Natural killer cell (primary cell): Measurements from ENCODE around the gene GABBR2. TPM values are rescaled to one million over a fixed set of nuclear protein-coding genes. Genes with fewer than 3 reads are reported as not detected.

Source experiments
- ATAC-seq, 3 donors: fragments of 150-1000 bp in 2 of 3; fragments of 200-7000 bp in 1 of 3; cut with Tn5 transposase; 1 replicate in 1 of 3; 2 replicates in 2 of 3; pipeline ENCODE4 v1.10.0; 2021; ENCODE audit warnings: mild to moderate bottlenecking in 2 of 3, moderate library complexity in 2 of 3
- DNase-seq, 2 donors: peaks; one replicate each; pipeline versions ENCODE4 v3.0.0 to v3.0.0-alpha.2; 2013 to 2021; ENCODE audit warnings: mixed read lengths in 1 of 2
- H3K27ac ChIP-seq: one replicate; pipeline ENCODE4 v1.5.1; 2013; ENCODE audit warnings: mild to moderate bottlenecking, low read length
- H3K27me3 ChIP-seq: one replicate; pipeline ENCODE4 v1.6.1; 2013; ENCODE audit warnings: low read length; ENCODE audit not compliant: control insufficient read depth, insufficient read depth
- H3K36me3 ChIP-seq: one replicate; pipeline ENCODE4 v1.6.1; 2013; ENCODE audit warnings: low read length; ENCODE audit not compliant: control insufficient read depth, insufficient read depth
- H3K4me1 ChIP-seq: one replicate; pipeline ENCODE4 v1.6.1; 2013; ENCODE audit warnings: low read length; ENCODE audit not compliant: control insufficient read depth, insufficient read depth
- H3K4me3 ChIP-seq: one replicate; pipeline ENCODE4 v1.5.1; 2013; ENCODE audit warnings: low read length
- H3K9me3 ChIP-seq: one replicate; pipeline ENCODE4 v1.6.1; 2013; ENCODE audit warnings: low read length; ENCODE audit not compliant: control insufficient read depth, insufficient read depth
- H3K27ac Mint-ChIP-seq, 2 donors: one replicate each; pipeline ENCODE4 v1.8.0; 2022; ENCODE audit warnings: mild to moderate bottlenecking in 2 of 2, mixed read lengths in 2 of 2, moderate library complexity in 1 of 2
- H3K27me3 Mint-ChIP-seq, 2 donors: one replicate each; pipeline ENCODE4 v1.8.0; 2022; ENCODE audit warnings: low read depth in 2 of 2, mixed read lengths in 2 of 2
- H3K36me3 Mint-ChIP-seq: one replicate; pipeline ENCODE4 v1.8.0; 2022; ENCODE audit warnings: mixed read lengths
- H3K4me1 Mint-ChIP-seq, 2 donors: one replicate each; pipeline ENCODE4 v1.8.0; 2022; ENCODE audit warnings: mixed read lengths in 2 of 2
- H3K4me3 Mint-ChIP-seq: one replicate; pipeline ENCODE4 v1.8.0; 2022; ENCODE audit warnings: mild to moderate bottlenecking, moderate library complexity, mixed read lengths
- H3K9me3 Mint-ChIP-seq, 2 donors: one replicate each; pipeline ENCODE4 v1.8.0; 2022; ENCODE audit warnings: mixed read lengths in 2 of 2
- CTCF ChIP-seq: fragments of 200-600 bp; IDR thresholded peaks from one replicate; pipeline ENCODE4 v1.8.0; 2022; ENCODE audit warnings: antibody characterized with exemption
- WGBS: methylation state at CpG from one replicate; pipeline ENCODE4 v1.1.7; 2013; ENCODE audit warnings: missing lambda C conversion rate; ENCODE audit not compliant: insufficient coverage; 5-methylcytosine and 5-hydroxymethylcytosine counted together
- intact Hi-C: fragments of 100-400 bp; cut with micrococcal nuclease; formaldehyde crosslinking; loops from one replicate; pipeline ENCODE4 v1.14.2; 2022
- total RNA-seq, 4 donors: library from RNA; stranded (reverse); fragments of 120-200 nt in 1 of 4; gene quantifications; one replicate each; pipeline versions ENCODE4 v1.2.3 to v1.2.4, GENCODE V29; 2013 to 2022

The GABBR2 gene
- total RNA-seq, 3 donors from 2014 or later (not counting 1 experiment from before 2014, with no cell fraction given), result not detected

GRCh38 chr9:98324801-98325200, 383.9 kb downstream of the GABBR2 start:
- Histone ChIP-seq H3K4me3 (no peak overlapping the region), H3K27ac (no peak overlapping the region), H3K9me3 (no peaks in the 10 kb centered on the region), H3K36me3 (no peaks in the 10 kb centered on the region), H3K27me3 (no peaks in the 10 kb centered on the region), H3K4me1 (no peaks in the 10 kb centered on the region)
- no peak for ATAC-seq
- no peak overlapping the region for H3K4me3 Mint-ChIP-seq
- H3K9me3 Mint-ChIP-seq, result no peaks in the 10 kb centered on the region
- no peak overlapping the region for H3K27ac Mint-ChIP-seq
- intact Hi-C loops, result no loop called here
- WGBS, result 67% methylated on average over 6 of the region's 6 CpGs
- H3K36me3 Mint-ChIP-seq, result no peaks in the 10 kb centered on the region
- no peak for DNase-seq
- TF ChIP-seq CTCF, result no peak
- no peaks in the 10 kb centered on the region for H3K4me1 Mint-ChIP-seq
- peaks cover 0 to 5% of the 10 kb centered on the region in 2 donors for H3K27me3 Mint-ChIP-seq

- H3K4me1 Mint-ChIP-seq, result no peaks in the 10 kb centered on the region
- H3K9me3 ChIP-seq, result no peaks in the 10 kb centered on the region
- H3K36me3 ChIP-seq, result no peaks in the 10 kb centered on the region
- intact Hi-C loops, result no loop called here
- no peak for DNase-seq
- no peaks in the 10 kb centered on the region for H3K4me1 ChIP-seq
- 86% methylated on average over 6 of the region's 6 CpGs for WGBS
- no peaks in the 10 kb centered on the region for H3K36me3 Mint-ChIP-seq
- H3K4me3 Mint-ChIP-seq, result no peak overlapping the region
- H3K27ac ChIP-seq, result no peak overlapping the region
- ATAC-seq, result no peak
- no peaks in the 10 kb centered on the region for H3K27me3 ChIP-seq
- no peak for TF ChIP-seq CTCF
- H3K27me3 Mint-ChIP-seq, result peaks cover 0 to 5% of the 10 kb centered on the region in 2 donors
- no peak overlapping the region for H3K27ac Mint-ChIP-seq
- no peak overlapping the region for H3K4me3 ChIP-seq
- H3K9me3 Mint-ChIP-seq, result no peaks in the 10 kb centered on the region
Observed at GRCh38 chr9:98323831-98324135, 385.0 kb downstream of the GABBR2 start.

- intact Hi-C loops, result no loop called here
- H3K36me3 ChIP-seq, result no peaks in the 10 kb centered on the region
- no peak overlapping the region for H3K27ac Mint-ChIP-seq
- H3K9me3 ChIP-seq, result no peaks in the 10 kb centered on the region
- TF ChIP-seq CTCF, result no peak
- H3K27me3 Mint-ChIP-seq, result peaks cover 0 to 5% of the 10 kb centered on the region in 2 donors
- no peak overlapping the region for H3K4me3 Mint-ChIP-seq
- ATAC-seq (no peak), DNase-seq (no peak)
- no peaks in the 10 kb centered on the region for H3K36me3 Mint-ChIP-seq
- no peak overlapping the region for H3K27ac ChIP-seq
- no peak overlapping the region for H3K4me3 ChIP-seq
- H3K27me3 ChIP-seq, result no peaks in the 10 kb centered on the region
- no peaks in the 10 kb centered on the region for H3K4me1 ChIP-seq
- WGBS, result 90% methylated on average over 11 of the region's 11 CpGs
- no peaks in the 10 kb centered on the region for H3K4me1 Mint-ChIP-seq
- H3K9me3 Mint-ChIP-seq, result no peaks in the 10 kb centered on the region
Observed at GRCh38 chr9:98323051-98323830, 385.5 kb downstream of the GABBR2 start.

GRCh38 chr9:98321269-98321668, 387.5 kb downstream of the GABBR2 start:
- Mint-ChIP-seq H3K4me1 (no peaks in the 10 kb centered on the region), H3K27ac (no peak overlapping the region), H3K4me3 (no peak overlapping the region), H3K27me3 (peaks cover 0 to 5% of the 10 kb centered on the region in 2 donors), H3K9me3 (no peaks in the 10 kb centered on the region), H3K36me3 (no peaks in the 10 kb centered on the region)
- Histone ChIP-seq H3K4me3 (no peak overlapping the region), H3K4me1 (no peaks in the 10 kb centered on the region), H3K36me3 (no peaks in the 10 kb centered on the region), H3K9me3 (no peaks in the 10 kb centered on the region), H3K27ac (no peak overlapping the region), H3K27me3 (no peaks in the 10 kb centered on the region)
- DNase-seq (no peak), ATAC-seq (no peak)
- intact Hi-C loops, result no loop called here
- 87% methylated on average over 4 of the region's 4 CpGs for WGBS
- no peak for TF ChIP-seq CTCF
